GM18868 (cell line): ENCODE measurements around the gene GPC5.
"Not testable (repeated sequence)": the region's sequence is repeated elsewhere in the genome, so short reads cannot be mapped to it uniquely, and the experiment has no call there.

Experiments used
- ATAC-seq: cut with Tn5 transposase; IDR thresholded peaks from one replicate; pipeline ENCODE4 v1.9.1; 2021; ENCODE audit warnings: mild to moderate bottlenecking, moderate library complexity; ENCODE audit not compliant: unreplicated experiment

GPC5 gene

DNA sequence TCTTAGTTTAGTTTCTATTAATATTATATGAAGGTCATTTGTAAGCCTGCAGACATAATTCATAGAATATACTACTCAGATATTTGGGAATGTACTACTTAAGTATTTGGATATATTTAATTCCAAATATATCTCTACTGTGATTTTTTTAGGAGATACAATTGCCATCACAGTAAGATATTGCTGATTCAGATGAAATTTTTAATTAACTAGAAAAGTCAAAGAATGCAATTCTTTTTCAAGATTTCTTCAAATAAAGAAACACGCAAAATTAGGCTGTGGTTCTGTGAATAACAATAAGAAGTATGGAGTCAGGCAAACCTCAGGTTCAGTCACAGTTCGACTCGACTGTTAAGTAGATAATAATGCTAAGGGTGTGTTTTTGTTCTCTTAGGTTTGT lies 1277.8 kb downstream of the GPC5 start:
- no peak for ATAC-seq

DNA sequence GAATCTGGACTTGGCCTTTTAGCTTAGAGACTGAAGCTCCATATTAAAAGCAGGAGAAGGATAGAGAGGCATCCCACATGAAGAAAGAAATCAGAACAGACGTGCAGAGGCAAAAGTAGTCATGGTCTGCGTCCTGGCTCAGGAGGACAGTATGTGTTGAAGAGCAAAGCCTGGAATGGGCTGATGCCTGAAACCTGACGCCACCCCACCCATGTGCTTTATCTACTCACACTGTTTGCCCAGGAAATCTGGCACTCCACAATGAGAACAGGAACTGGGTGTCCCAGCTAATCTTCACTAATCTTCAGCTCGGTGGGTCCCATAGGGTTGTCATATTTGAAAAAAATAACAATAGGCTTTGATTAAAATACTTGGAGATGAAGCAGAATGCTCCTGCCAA lies 1279.2 kb downstream of the GPC5 start:
- ATAC-seq: no peak

DNA sequence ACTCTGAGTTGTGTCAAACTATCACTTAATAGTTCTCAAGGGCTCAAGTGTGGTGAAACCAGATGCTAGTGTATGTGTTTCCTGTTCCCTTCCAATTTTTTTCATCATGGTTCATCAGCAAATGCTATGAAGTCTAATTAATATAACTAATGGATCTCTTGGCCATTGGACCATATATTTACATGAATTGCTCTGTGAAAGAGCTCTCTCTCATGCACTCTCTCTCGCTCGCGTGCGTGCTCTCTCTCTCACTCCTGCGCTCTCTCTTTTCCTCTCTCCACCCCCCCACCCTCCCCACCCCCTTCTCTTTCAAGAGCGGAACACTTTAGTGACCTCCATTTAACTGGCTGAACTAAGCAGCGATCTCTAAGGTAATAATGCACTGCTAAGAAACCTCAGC lies 1281.2 kb downstream of the GPC5 start:
- no peak for ATAC-seq

DNA sequence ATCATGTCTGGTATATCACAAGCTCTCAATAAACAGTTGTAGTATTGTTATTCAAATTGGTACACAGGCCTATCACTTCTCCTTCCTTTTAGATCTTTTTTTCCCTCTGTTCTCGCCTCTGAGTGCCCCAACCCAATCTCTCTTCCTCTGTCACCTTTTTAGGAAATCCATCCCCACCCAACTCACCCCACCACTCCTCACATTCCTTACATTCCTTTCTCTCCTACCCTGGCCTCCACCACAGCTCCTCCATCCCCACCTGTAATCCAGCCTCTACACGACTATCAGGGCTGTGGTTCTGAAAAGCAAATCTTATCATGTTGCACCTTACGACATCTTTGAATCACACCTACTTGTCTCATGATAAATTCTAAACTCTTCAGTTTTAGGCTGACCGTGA lies 1282.8 kb downstream of the GPC5 start:
- ATAC-seq: no peak

DNA sequence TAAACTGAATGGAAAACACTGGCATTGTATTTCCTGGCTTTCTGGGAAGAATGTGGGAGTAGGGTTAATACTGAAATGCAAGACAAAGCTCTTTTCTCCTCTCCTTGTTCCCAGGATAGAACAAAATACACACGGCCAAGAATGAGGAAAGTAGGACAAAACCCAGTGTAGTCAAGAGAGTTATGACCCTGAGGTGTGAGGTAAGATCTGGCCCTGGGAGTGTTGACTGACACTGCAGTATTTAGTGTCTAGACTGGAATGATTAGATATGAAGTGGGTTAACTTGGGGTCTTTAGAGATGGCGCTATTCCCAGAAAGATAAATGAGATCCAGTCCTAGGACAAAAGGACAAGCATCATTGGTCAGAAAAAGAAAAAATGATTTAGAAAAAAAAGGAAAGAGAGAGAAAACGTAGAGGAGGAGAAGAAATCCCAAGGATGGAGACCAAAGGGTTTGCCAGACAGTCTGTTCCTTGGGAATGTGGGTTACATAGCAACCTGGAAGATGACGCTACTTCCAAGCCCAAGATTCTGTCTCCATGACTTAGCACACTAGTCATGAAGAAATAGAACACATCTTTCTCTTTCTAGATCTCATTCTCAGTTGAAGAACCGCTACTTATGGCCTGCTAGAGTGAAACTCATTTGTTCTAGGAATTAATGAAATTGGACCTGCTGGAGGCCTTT lies 1284.6 kb downstream of the GPC5 start:
- no peak for ATAC-seq

DNA sequence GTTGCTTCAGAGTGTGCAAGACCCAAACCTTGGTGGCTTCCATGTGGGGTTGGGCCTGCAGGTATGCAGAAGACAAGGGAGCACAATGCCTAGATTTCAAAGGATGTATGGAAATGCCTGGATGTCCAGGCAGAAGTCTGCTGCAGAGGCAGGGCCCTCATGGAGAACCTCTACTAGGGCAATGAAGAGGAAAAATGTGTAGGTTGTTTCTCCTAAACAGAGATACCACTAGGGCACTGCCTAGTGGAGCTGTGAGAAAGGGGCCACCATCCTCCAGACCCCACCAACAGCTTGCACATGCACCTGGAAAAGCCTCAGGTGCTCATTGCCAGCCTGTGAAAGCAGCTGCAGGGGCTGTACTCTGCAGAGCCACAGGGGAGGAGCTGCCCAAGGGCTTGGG lies 1295.6 kb downstream of the GPC5 start:
- ATAC-seq: no peak

DNA sequence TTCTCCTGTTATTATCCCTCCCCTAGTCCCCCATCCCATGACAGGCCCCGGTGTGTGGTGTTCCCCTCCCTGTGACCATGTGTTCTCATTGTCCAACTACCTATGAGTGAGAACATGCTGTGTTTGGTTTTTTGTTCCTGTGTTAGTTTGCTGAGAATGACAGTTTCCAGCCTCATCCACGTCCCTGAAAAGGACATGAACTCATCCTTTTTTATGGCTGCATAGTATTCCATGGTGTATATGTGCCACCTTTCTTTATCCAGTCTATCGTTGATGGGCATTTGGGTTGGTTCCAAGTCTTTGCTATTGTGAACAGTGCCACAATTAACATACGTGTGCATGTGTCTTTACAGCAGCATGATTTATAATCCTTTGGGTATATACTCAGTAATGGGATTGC lies 1297.4 kb downstream of the GPC5 start:
- ATAC-seq: not testable (repeated sequence)

DNA sequence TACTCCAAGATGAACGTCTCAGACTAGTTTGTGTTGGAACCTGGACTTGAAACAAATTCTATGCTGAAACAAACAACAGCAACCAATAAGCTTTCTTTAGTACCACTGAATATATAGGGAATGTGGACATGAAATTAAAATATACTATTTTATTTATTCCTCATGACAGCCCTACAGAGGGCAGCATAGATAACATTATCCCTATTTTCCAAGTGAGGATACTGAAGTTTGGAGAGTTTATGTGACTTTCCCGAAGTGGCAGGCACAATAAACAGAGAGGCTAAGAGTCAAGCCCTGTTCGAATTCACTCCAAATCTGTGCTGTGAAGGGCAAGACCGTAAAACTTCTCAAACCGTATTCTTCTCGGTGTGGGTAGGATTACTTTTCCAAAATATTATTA lies 1318.3 kb downstream of the GPC5 start:
- ATAC-seq: no peak

DNA sequence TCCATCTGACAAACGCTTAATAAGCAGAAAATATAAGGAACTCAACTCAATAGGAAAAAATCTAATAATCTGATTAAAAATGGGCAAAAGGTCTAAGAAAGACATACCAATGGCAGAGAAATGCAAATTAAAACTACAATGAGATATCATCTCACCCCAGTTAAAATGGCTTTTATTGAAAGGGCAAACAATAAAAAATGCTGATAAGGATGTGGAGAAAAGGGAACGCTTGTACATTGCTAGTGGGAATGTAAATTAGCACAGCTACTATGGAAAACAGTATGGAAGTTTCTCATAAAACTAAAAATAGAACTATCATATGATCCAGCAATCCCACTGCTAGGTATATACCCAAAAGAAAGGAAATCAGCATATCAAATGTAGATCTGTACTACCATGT lies 1319.4 kb downstream of the GPC5 start:
- ATAC-seq: no peak

DNA sequence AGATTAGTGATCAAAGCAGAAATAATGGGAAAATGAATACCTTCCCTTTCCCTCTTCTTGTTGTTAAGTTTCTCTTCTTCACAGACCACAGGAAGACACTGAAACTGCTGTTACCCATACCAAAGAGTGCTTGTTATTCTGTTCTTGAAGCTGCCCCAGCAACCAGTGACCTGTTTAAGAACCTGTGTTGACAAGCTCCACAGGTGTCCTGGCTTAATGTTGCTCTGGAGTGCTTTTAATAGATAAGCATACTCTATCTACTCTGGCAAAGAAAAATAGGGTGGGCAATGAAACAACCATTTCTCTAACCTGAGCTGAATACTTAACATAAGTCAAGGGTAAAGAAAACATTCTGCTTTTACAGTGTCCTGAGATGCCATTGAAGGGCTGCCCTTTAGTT lies 1321.4 kb downstream of the GPC5 start:
- no peak for ATAC-seq

DNA sequence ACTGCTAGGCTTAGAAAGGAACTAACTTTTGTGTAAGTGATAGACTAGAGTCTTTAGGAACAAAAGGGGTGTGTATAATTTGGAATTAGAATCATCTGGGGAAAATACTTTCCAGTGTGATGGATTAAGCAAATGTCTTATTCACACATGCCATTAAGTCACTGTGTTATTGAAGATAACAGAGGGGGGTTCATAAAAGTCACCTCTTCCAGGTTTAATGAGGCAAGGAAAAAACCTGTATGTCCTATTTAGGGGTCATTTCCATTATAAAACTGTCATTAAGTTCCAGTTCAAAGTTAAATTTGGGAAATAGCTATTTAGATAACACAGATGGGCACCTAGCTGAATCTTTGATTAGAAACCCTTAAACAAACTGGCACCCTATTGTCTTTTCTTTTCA lies 1323.2 kb downstream of the GPC5 start:
- no peak for ATAC-seq

DNA sequence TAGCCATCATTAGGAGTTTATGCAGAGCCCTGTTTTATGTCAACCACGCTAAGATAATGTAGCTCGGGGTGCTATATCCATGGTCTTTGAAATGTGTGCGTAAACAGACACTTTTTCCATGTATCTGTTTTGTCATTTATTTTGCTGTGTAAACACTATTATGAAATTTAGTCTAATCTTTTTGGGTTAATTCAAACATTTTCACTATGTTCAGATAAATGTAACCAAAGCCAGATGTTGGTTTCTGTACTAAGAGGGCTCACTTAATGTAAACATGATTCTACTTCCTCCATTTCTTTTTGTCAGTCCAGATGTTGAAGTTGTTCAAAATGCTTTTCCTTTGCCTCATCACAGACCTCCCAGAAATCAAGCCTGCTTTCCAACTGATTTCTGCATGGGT lies 1328.7 kb downstream of the GPC5 start:
- no peak for ATAC-seq

DNA sequence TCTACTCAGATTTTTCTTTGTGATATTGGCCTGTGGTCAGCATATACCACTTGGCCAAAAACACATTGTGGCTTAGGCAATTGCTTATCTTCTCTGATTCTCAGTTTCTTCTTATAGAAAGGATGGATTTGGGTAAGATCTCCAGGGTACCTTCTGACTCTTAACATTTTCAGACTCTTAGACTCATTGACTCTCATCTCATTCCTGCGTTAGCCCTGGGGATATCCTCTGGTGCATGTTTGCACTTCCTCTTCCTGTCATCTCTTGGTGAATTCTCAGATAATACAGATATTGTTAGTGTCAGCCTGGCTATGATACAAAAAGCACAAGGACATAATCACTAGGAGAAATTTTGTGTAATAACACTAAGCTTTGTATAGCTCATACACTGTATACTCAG lies 1335.6 kb downstream of the GPC5 start:
- no peak for ATAC-seq

DNA sequence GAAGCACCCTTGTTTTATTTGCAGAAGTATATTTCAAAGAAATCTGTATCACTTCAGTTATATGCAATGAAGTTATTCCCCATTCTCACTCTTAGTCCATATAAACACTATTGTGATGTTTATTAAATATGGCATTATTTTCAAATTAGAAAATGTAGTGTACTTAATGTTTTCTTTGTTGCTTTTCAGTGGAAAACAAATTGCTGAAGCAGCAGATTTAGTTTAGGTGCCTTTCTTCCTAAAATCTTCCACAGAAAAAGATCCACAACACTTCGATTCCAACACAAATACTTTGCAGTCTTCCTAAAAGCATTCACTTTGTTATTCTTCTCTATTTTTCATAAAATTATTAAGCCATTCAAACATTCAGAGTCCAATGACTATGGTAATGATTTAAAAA lies 1336.1 kb downstream of the GPC5 start:
- ATAC-seq: no peak

DNA sequence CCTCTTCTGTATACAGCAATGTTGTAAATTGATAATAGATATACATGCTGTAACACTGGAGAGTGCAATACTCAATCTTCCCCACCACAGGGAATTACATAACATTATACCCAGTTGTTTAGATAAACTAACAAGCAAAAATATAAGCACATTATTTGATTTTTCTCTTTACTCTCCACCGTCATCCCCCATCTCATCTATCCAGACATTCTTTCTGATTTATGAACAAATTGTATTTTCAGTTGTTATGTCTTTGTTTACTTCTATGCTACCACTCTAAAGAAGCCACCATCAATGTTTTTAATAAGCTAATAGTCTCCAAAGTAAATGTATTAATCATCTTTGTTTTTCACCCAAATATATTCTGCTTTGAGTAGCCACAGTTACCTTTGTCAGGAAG lies 1337.5 kb downstream of the GPC5 start:
- no peak for ATAC-seq

DNA sequence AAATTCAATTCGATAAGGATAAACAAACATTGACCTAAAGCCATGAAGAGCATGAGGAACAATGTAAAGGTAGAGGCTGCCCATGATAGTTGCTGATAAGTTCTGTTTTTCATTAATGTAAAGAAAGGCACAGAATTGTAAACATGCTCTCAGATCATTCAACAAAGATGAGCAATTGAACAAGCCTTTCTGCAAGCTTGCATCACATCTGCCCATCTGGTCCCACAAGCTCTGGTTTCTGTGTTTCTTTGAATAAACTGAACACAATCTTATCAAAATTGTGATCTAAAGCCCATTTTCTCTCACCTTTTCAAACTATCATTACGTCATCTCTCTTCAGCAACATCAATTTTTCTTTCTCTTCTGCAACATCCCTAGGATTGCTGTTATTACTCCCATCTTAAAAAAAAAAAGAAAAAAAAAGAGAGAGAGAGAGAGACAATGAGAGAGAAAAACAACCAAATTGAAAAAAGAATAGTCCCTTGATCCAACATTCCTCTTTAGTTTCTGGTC lies 1340.9 kb downstream of the GPC5 start:
- no peak for ATAC-seq

DNA sequence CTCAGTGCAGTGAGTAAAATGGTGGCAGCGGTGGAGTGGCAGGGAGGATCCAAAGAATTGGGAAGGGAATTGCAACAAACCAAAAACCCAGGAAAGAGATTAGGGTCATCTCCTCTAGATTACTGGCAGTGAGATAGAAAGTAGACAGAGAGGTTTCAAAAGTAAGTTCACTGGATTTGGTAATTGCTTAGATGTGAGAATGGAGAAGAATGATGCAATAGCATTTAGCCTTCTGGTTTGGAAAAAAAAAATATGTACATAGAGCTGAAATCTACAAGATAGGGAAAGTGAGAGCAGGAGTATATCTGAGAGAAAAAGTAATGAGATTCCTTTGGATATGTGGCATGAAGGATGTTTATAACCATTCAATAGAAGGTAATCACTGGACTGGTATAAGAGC lies 1345.6 kb downstream of the GPC5 start:
- ATAC-seq: no peak

DNA sequence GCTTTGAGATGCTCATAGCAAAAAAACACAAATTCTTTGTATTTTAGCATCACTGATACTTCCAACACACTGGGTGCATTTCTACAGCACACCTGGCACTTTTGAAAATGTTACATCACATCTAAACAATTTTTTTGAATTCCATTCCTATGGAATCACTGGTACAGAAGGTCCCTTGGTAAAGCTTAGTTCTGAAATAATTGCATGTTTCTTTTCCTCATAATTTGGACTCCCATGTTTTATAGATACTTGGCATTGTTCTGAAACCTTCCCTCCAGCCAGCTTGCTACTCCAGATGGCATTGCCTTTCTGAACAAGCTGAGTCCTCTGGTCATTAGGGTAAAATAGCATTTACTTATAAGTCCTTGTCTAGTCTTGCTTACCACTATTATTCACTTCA lies 1346.8 kb downstream of the GPC5 start:
- ATAC-seq: no peak

DNA sequence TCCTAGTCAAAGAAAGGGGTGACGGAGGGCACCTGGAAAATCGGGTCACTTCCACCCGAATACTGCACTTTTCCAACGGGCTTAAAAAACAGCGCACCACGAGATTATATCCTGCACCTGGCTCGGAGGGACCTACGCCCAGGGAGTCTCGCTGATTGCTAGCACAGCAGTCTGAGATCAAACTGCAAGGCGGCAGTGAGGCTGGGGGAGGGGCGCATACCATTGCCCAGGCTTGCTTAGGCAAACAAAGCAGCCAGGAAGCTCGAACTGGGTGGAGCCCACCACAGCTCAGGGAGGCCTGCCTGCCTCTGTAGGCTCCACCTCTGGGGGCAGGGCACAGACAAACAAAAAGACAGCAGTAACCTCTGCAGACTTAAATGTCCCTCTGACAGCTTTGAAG lies 1354.3 kb downstream of the GPC5 start:
- not testable (repeated sequence) for ATAC-seq

DNA sequence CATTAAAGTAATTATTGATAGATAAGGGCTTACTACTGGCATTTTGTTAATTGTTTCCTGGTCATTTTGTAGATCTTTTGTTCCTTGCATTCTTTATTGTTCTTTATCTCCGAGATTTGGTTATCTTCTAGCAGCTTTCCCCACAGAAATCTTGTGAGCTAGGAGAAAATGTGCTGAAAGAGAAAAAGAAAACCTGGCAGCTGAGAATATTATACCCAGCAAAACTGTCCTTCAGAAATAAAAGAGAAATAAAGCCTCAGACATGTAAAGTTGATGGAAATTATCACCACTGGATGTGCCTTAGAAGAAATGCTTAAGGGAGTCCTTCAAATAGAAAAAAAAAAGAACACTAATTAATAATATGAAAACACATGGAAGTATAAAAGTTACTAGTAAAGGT lies 1363.3 kb downstream of the GPC5 start:
- no peak for ATAC-seq

DNA sequence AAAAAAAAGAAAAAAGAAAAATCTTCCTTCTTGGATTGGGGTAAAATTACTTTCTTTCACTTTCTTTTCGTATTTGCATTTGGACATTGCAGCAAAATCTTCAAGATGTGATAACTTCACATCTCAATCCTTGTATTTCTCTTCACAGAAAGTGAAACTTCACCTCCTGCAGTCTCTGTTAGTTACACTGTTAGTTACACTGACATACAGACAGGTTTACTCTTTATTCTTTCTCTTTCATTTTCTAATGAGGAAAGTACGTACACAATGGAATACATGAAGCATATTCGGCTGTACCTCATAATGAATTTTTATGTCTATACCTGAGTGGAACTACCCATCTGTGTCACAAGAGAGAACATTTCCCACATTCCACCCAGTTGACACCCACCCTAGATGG lies 1369.0 kb downstream of the GPC5 start:
- peak; percentile 90 for ATAC-seq

DNA sequence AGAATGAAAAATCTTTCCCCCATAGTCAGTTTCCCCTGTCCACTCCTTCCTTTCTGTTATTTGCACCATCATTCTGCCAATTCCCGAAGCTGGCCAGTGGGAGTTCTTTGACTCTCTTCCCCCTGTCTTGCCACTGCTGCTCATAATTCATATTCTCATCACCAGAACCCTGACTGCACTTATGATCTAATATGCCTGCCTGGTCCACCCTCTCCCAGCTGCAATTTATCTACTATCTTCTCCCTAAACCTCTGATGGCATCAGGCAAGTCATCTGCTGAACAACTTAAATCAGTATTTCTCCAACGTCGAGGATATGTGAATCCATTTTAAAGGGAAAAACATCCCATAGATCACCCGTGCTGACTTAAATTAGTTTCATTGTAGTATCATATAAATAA lies 1370.2 kb downstream of the GPC5 start:
- no peak for ATAC-seq

DNA sequence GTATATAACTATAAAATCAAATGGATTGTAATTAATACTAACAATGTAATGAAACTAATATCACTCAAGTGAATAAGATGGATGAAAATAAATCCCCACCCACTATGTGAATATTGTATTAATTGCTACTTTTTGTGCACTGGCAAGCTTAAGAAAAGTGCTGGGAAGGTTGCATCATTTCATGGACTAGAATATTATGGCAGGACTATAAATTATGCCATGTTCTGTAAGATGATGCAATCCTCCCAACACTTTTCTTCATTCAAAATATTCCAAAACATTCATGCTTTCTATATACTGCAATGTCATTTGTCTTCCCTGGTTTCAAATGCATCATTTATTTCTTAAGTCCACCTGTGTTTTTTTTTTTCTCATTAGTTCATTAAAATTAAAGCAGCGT lies 1370.6 kb downstream of the GPC5 start:
- ATAC-seq: no peak
